Measurements from ENCODE around the gene PLXNA3. TPM values are rescaled to one million over a fixed set of nuclear protein-coding genes. Genes with fewer than 3 reads are reported as not detected.

PLXNA3 gene
- total and polyA plus RNA-seq, 10 of the 15 experiments (the other 5 are each of a cell fraction or from before 2014, with no cell fraction given), result 0.26 to 26.8 (median 3.4) TPM

DNA sequence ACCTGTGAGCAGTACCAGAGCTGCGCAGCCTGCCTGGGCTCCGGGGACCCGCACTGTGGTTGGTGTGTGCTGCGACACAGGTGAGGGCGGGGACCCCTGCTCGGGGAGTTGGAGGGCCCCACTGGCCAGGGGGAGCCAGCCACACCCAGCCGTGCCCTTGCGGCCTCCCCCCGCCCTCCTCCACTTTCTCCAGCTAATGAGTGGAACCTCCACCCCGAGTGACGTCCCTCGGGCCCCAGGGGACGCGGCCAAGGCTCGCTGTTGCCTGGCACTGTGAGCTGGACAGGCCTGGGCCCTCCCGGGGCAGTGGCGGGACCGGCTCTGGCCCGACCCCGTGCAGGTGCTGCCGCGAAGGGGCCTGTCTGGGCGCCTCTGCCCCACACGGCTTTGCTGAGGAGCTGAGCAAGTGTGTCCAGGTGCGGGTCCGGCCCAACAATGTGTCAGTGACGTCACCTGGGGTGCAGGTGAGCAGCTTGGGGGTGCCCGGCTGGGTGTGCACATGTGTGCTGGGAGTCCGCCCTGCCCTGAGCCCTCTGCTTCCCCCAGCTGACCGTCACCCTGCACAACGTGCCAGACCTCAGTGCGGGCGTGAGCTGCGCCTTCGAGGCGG, 5.6 kb downstream of the PLXNA3 start (continued):
- no peak for TF ChIP-seq CEBPZ (IDR thresholded peaks at IDR 0.05; ENCODE audit: low read depth, low read length)
- no peak for TF ChIP-seq ZNF217 (IDR thresholded peaks at IDR 0.05)
- TF ChIP-seq IKZF2 (IDR thresholded peaks at IDR 0.05), result no peak
- TF ChIP-seq WRNIP1 (IDR thresholded peaks at IDR 0.05; ENCODE audit: borderline replicate concordance, low read depth, low read length), result no peak
- TF ChIP-seq ZNF592 (IDR thresholded peaks at IDR 0.05), result no peak
- TF ChIP-seq SIN3A (IDR thresholded peaks at IDR 0.05; ENCODE audit: low read depth, low read length), result no peak
- TF ChIP-seq RAD21 (IDR thresholded peaks at IDR 0.05; ENCODE audit: insufficient read depth, low read depth, low read length), result no peak
- TF ChIP-seq, protein P1, sequence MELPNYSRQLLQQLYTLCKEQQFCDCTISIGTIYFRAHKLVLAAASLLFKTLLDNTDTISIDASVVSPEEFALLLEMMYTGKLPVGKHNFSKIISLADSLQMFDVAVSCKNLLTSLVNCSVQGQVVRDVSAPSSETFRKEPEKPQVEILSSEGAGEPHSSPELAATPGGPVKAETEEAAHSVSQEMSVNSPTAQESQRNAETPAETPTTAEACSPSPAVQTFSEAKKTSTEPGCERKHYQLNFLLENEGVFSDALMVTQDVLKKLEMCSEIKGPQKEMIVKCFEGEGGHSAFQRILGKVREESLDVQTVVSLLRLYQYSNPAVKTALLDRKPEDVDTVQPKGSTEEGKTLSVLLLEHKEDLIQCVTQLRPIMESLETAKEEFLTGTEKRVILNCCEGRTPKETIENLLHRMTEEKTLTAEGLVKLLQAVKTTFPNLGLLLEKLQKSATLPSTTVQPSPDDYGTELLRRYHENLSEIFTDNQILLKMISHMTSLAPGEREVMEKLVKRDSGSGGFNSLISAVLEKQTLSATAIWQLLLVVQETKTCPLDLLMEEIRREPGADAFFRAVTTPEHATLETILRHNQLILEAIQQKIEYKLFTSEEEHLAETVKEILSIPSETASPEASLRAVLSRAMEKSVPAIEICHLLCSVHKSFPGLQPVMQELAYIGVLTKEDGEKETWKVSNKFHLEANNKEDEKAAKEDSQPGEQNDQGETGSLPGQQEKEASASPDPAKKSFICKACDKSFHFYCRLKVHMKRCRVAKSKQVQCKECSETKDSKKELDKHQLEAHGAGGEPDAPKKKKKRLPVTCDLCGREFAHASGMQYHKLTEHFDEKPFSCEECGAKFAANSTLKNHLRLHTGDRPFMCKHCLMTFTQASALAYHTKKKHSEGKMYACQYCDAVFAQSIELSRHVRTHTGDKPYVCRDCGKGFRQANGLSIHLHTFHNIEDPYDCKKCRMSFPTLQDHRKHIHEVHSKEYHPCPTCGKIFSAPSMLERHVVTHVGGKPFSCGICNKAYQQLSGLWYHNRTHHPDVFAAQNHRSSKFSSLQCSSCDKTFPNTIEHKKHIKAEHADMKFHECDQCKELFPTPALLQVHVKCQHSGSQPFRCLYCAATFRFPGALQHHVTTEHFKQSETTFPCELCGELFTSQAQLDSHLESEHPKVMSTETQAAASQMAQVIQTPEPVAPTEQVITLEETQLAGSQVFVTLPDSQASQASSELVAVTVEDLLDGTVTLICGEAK (IDR thresholded peaks at IDR 0.05; ENCODE audit: borderline replicate concordance), result no peak
- no peak for TF ChIP-seq SUPT20H (IDR thresholded peaks at IDR 0.05; ENCODE audit: borderline replicate concordance, control insufficient read depth, low read depth, low read length)
